ACC112 (cell line): Measurements from ENCODE around the gene IL17C.

ENCODE experiments used
- H2AFZ ChIP-seq: fragments of 200-600 bp; sonication (generic); one replicate; pipeline ENCODE4 v1.6.0; 2017; ENCODE audit warnings: antibody characterized with exemption, low read length; ENCODE audit not compliant: unreplicated experiment
- H3K27ac ChIP-seq: fragments of 200-600 bp; sonication (generic); 2 replicates; pipeline ENCODE4 v1.5.1; 2014; ENCODE audit warnings: low read depth, mild to moderate bottlenecking, antibody characterized with exemption, low read length, moderate library complexity
- H3K27me3 ChIP-seq: fragments of 200-600 bp; sonication (generic); 2 replicates; pipeline ENCODE4 v1.6.1; 2014; ENCODE audit warnings: mild to moderate bottlenecking, antibody characterized with exemption, low read length, moderate library complexity, mixed read lengths; ENCODE audit not compliant: insufficient read depth
- H3K36me3 ChIP-seq: fragments of 200-600 bp; sonication (generic); 2 replicates; pipeline ENCODE4 v1.6.1; 2016; ENCODE audit warnings: mild to moderate bottlenecking, antibody characterized with exemption, low read length, moderate library complexity, mixed read lengths; ENCODE audit not compliant: insufficient read depth
- H3K4me1 ChIP-seq: fragments of 200-600 bp; sonication (generic); one replicate; pipeline ENCODE4 v1.6.1; 2016; ENCODE audit warnings: low read length, mixed read lengths; ENCODE audit not compliant: insufficient read depth, unreplicated experiment, control insufficient read depth
- H3K4me3 ChIP-seq: fragments of 200-600 bp; sonication (generic); 2 replicates; pipeline ENCODE4 v1.5.1; 2014; ENCODE audit warnings: mild to moderate bottlenecking, low read depth, low read length
- H3K79me2 ChIP-seq: fragments of 200-600 bp; sonication (generic); one replicate; pipeline ENCODE4 v1.6.0; 2016; ENCODE audit warnings: low read length; ENCODE audit not compliant: control insufficient read depth, unreplicated experiment, insufficient read depth

The IL17C gene

GRCh38 chr16:88618182-88618955, 20.0 kb upstream of the IL17C start:
- Histone ChIP-seq H3K27ac (no peak overlapping the region), H2AFZ (no peak overlapping the region)

GRCh38 chr16:88618956-88619667, 19.3 kb upstream of the IL17C start:
- Histone ChIP-seq H2AFZ (no peak overlapping the region), H3K4me3 (no peak overlapping the region), H3K27ac (no peak overlapping the region), H3K36me3 (peaks cover 6% of the 10 kb centered on the region; the same call in 1 of the 2 replicates), H3K4me1 (no peaks in the 10 kb centered on the region), H3K27me3 (no peaks in the 10 kb centered on the region), H3K79me2 (peaks cover 3% of the 10 kb centered on the region)

More at GRCh38 chr16:88618182-88618955, 20.0 kb upstream of the IL17C start:
- Histone ChIP-seq H3K4me1 (no peaks in the 10 kb centered on the region), H3K36me3 (peaks cover 6% of the 10 kb centered on the region; the same call in 1 of the 2 replicates), H3K27me3 (no peaks in the 10 kb centered on the region), H3K79me2 (peaks cover 3% of the 10 kb centered on the region), H3K4me3 (no peak overlapping the region)

- no peak overlapping the region for H3K4me3 ChIP-seq
- H3K27ac ChIP-seq: no peak overlapping the region
- no peaks in the 10 kb centered on the region for H3K4me1 ChIP-seq
- peaks cover 3% of the 10 kb centered on the region for H3K79me2 ChIP-seq
- H2AFZ ChIP-seq: no peak overlapping the region
- H3K27me3 ChIP-seq: no peaks in the 10 kb centered on the region
- peaks cover 6% of the 10 kb centered on the region; the same call in 1 of the 2 replicates for H3K36me3 ChIP-seq
These were observed 18.2 kb upstream of the IL17C start for GRCh38 chr16:88619859-88620815.

- H3K4me1 ChIP-seq: no peaks in the 10 kb centered on the region
- no peak overlapping the region for H3K4me3 ChIP-seq
- H3K27ac ChIP-seq: no peak overlapping the region
- no peak overlapping the region for H2AFZ ChIP-seq
- H3K27me3 ChIP-seq: no peaks in the 10 kb centered on the region
- peaks cover 6% of the 10 kb centered on the region; the same call in 1 of the 2 replicates for H3K36me3 ChIP-seq
- no peaks in the 10 kb centered on the region for H3K79me2 ChIP-seq
These were observed 16.2 kb upstream of the IL17C start for GRCh38 chr16:88622125-88622524.

GRCh38 chr16:88622866-88623265, 15.5 kb upstream of the IL17C start:
- no peak overlapping the region for H3K27ac ChIP-seq
- H2AFZ ChIP-seq: no peak overlapping the region
- no peak overlapping the region for H3K4me3 ChIP-seq
- no peaks in the 10 kb centered on the region for H3K4me1 ChIP-seq
- H3K36me3 ChIP-seq: peaks cover 6% of the 10 kb centered on the region; the same call in 1 of the 2 replicates
- H3K79me2 ChIP-seq: no peaks in the 10 kb centered on the region
- H3K27me3 ChIP-seq: no peaks in the 10 kb centered on the region

GRCh38 chr16:88623858-88624257, 14.5 kb upstream of the IL17C start:
- Histone ChIP-seq H3K27ac (no peak overlapping the region), H3K79me2 (no peaks in the 10 kb centered on the region), H3K4me1 (no peaks in the 10 kb centered on the region), H3K4me3 (no peak overlapping the region), H3K27me3 (no peaks in the 10 kb centered on the region), H2AFZ (no peak overlapping the region), H3K36me3 (peaks cover 6% of the 10 kb centered on the region; the same call in 1 of the 2 replicates)

GRCh38 chr16:88624481-88624880, 13.9 kb upstream of the IL17C start:
- Histone ChIP-seq H3K4me1 (no peaks in the 10 kb centered on the region), H3K79me2 (no peaks in the 10 kb centered on the region)

GRCh38 chr16:88624977-88625576, 13.3 kb upstream of the IL17C start:
- Histone ChIP-seq H3K4me1 (no peaks in the 10 kb centered on the region), H3K36me3 (peaks cover 6% of the 10 kb centered on the region; the same call in 1 of the 2 replicates), H3K27me3 (no peaks in the 10 kb centered on the region)

More at GRCh38 chr16:88624481-88624880, 13.9 kb upstream of the IL17C start:
- no peak overlapping the region for H3K27ac ChIP-seq
- no peak overlapping the region for H3K4me3 ChIP-seq
- peaks cover 6% of the 10 kb centered on the region; the same call in 1 of the 2 replicates for H3K36me3 ChIP-seq
- no peak overlapping the region for H2AFZ ChIP-seq
- H3K27me3 ChIP-seq: no peaks in the 10 kb centered on the region

GRCh38 chr16:88626646-88627045, 11.7 kb upstream of the IL17C start:
- no peak overlapping the region for H3K4me3 ChIP-seq
- no peaks in the 10 kb centered on the region for H3K79me2 ChIP-seq
- H3K36me3 ChIP-seq: peaks cover 6% of the 10 kb centered on the region; the same call in 1 of the 2 replicates
- no peak overlapping the region for H2AFZ ChIP-seq
- no peak overlapping the region for H3K27ac ChIP-seq
- no peaks in the 10 kb centered on the region for H3K4me1 ChIP-seq
- no peaks in the 10 kb centered on the region for H3K27me3 ChIP-seq

More at GRCh38 chr16:88624977-88625576, 13.3 kb upstream of the IL17C start:
- Histone ChIP-seq H3K27ac (no peak overlapping the region), H3K79me2 (no peaks in the 10 kb centered on the region), H3K4me3 (no peak overlapping the region), H2AFZ (no peak overlapping the region)
